Vagina (tissue), 2 donors: ENCODE measurements around the gene PC. TPM values are rescaled to one million over a fixed set of nuclear protein-coding genes. Genes with fewer than 3 reads are reported as not detected.

Experiments used
- DNase-seq, 2 donors: peaks; one replicate each; pipeline ENCODE4 v3.0.0-alpha.2; 2017; ENCODE audit errors: extremely low spot score in 2 of 2
- H3K27ac ChIP-seq: fragments of 200-600 bp; sonication (generic); one replicate; pipeline ENCODE4 v1.5.1; 2019
- H3K27me3 ChIP-seq: fragments of 200-600 bp; sonication (generic); one replicate; pipeline ENCODE4 v1.5.1; 2019
- H3K36me3 ChIP-seq, 2 donors: fragments of 200-600 bp; sonication (generic); one replicate each; pipeline ENCODE4 v1.5.1; 2017 to 2019
- H3K4me1 ChIP-seq: fragments of 200-600 bp; sonication (generic); one replicate; pipeline ENCODE4 v1.5.1; 2019
- H3K4me3 ChIP-seq, 2 donors: fragments of 200-600 bp; sonication (generic); 1 replicate in 1 of 2; 2 replicates in 1 of 2; pipeline ENCODE4 v1.5.1; 2016 to 2019
- H3K9me3 ChIP-seq: fragments of 200-600 bp; sonication (generic); one replicate; pipeline ENCODE4 v1.5.1; 2019
- CTCF ChIP-seq, 3 experiments: fragments of 450-650 bp in 2 of 3; fragments of 200-600 bp in 1 of 3; sonication (generic) in 1 of 3; IDR thresholded peaks; one replicate each; pipeline ENCODE4 v1.5.1; 2017 to 2019; ENCODE audit warnings: antibody characterized with exemption in 3 of 3, mild to moderate bottlenecking in 2 of 3, moderate library complexity in 2 of 3
- POLR2A ChIP-seq, 2 donors: fragments of 450-650 bp; IDR thresholded peaks; one replicate each; pipeline ENCODE4 v1.6.1; 2017; ENCODE audit warnings: antibody characterized with exemption in 2 of 2, mild to moderate bottlenecking in 2 of 2, moderate library complexity in 2 of 2
- POLR2AphosphoS5 ChIP-seq, 2 donors: sonication (generic); formaldehyde crosslinking; IDR thresholded peaks; one replicate each; pipeline ENCODE4 v1.9.0; 2017; ENCODE audit warnings: antibody characterized with exemption in 2 of 2, mild to moderate bottlenecking in 2 of 2, low read depth in 1 of 2; ENCODE audit not compliant: insufficient read depth in 1 of 2
- intact Hi-C: fragments of 100-400 bp; cut with DNase I; formaldehyde crosslinking; loops from one replicate; pipeline ENCODE4 v1.15.1; 2023
- total RNA-seq: library from RNA; depleted of rRNA; stranded (reverse); fragments of >200 nt; gene quantifications from one replicate; pipeline ENCODE4 v1.2.3, GENCODE V29; 2016

Gene PC
- total RNA-seq, 1 donor from 2014 or later = 34.1 TPM

GRCh38 chr11:66858186-66858938 is 99.8 kb downstream of the PC start:
- Histone ChIP-seq H3K27me3 (no peaks in the 10 kb centered on the region), H3K4me3 (no peak overlapping the region), H3K27ac (no peak overlapping the region), H3K9me3 (no peaks in the 10 kb centered on the region), H3K36me3 (no peaks in the 10 kb centered on the region), H3K4me1 (peaks cover 17% of the 10 kb centered on the region)
- no peak for DNase-seq
- intact Hi-C loops = no loop called here
- TF ChIP-seq POLR2AphosphoS5 (IDR thresholded peaks at IDR 0.05; ENCODE audit: insufficient read depth in 1 of 2, low read depth in 1 of 2) = no peak
- TF ChIP-seq POLR2A (IDR thresholded peaks at IDR 0.05) = no peak

- TF ChIP-seq POLR2A (IDR thresholded peaks at IDR 0.05) (no peak), POLR2AphosphoS5 (IDR thresholded peaks at IDR 0.05; ENCODE audit: insufficient read depth in 1 of 2, low read depth in 1 of 2) (no peak), CTCF (IDR thresholded peaks at IDR 0.05) (no peak)
- Histone ChIP-seq H3K36me3 (no peaks in the 10 kb centered on the region), H3K4me1 (peaks cover 17% of the 10 kb centered on the region), H3K27me3 (no peaks in the 10 kb centered on the region), H3K4me3 (peak overlapping the region in 1 of 2 donors; percentile 84), H3K9me3 (no peaks in the 10 kb centered on the region), H3K27ac (no peak overlapping the region)
- no peak for DNase-seq
- intact Hi-C loops = no loop called here
Measured at GRCh38 chr11:66857927-66858185, 100.3 kb downstream of the PC start.

- peak overlapping the region; percentile 73 for H3K27ac ChIP-seq
- TF ChIP-seq POLR2AphosphoS5 (IDR thresholded peaks at IDR 0.05; ENCODE audit: insufficient read depth in 1 of 2, low read depth in 1 of 2) = peak in 1 of 2 donors; percentile 19
- no peak for TF ChIP-seq POLR2A (IDR thresholded peaks at IDR 0.05)
- H3K27me3 ChIP-seq = no peaks in the 10 kb centered on the region
- peak overlapping the region; percentile 67 to 84 for H3K4me3 ChIP-seq
- H3K9me3 ChIP-seq = no peaks in the 10 kb centered on the region
- H3K4me1 ChIP-seq = peaks cover 17% of the 10 kb centered on the region
- intact Hi-C loops = no loop called here
- H3K36me3 ChIP-seq = no peaks in the 10 kb centered on the region
- no peak for DNase-seq
Measured at GRCh38 chr11:66857234-66857926, 100.8 kb downstream of the PC start.

- no peak for TF ChIP-seq POLR2A (IDR thresholded peaks at IDR 0.05)
- TF ChIP-seq POLR2AphosphoS5 (IDR thresholded peaks at IDR 0.05; ENCODE audit: insufficient read depth in 1 of 2, low read depth in 1 of 2) = peak in 1 of 2 donors; percentile 45
- Histone ChIP-seq H3K4me3 (peak within 1 kb of the TSS; percentile 67 to 84), H3K27ac (peak within 1 kb of the TSS; percentile 91), H3K27me3 (no peaks in the 10 kb centered on the region), H3K4me1 (peaks cover 17% of the 10 kb centered on the region), H3K36me3 (no peaks in the 10 kb centered on the region), H3K9me3 (no peaks in the 10 kb centered on the region)
- intact Hi-C loops = no loop called here
- no peak for DNase-seq
Measured at GRCh38 chr11:66856496-66857233, 101.5 kb downstream of the PC start, which contains the start of gene LRFN4. Gene LRFN4 (plus strand): TSS chr11:66857064. CDS start chr11:66857745, 681 bp downstream.

- no peaks in the 10 kb centered on the region for H3K27me3 ChIP-seq
- peak overlapping the region; percentile 91 for H3K27ac ChIP-seq
- peaks cover 17% of the 10 kb centered on the region for H3K4me1 ChIP-seq
- TF ChIP-seq CTCF (IDR thresholded peaks at IDR 0.05) (no peak), POLR2A (IDR thresholded peaks at IDR 0.05) (peak in 1 of 2 donors; percentile 34), POLR2AphosphoS5 (IDR thresholded peaks at IDR 0.05; ENCODE audit: insufficient read depth in 1 of 2, low read depth in 1 of 2) (peak in 1 of 2 donors; percentile 85)
- H3K36me3 ChIP-seq = no peaks in the 10 kb centered on the region
- DNase-seq = no peak
- no peaks in the 10 kb centered on the region for H3K9me3 ChIP-seq
- intact Hi-C loops = no loop called here
- H3K4me3 ChIP-seq = peak overlapping the region; percentile 67 to 84
Measured at GRCh38 chr11:66855574-66856495, 102.3 kb downstream of the PC start.
